ENCODE data around the gene RNLS. TPM values are rescaled to one million over a fixed set of nuclear protein-coding genes. Genes with fewer than 3 reads are reported as not detected.

The RNLS gene
- total RNA-seq, 2 donors from 2014 or later = 21.7 to 31.8 TPM

- intact Hi-C loops (cut with DNase I) = no loop called here
- WGBS = 78% methylated on average over 1 of the region's 1 CpG
- H3K4me3 ChIP-seq = no peak overlapping the region
- no peaks in the 10 kb centered on the region for H3K36me3 ChIP-seq
- H3K27me3 ChIP-seq (replicated peaks; ENCODE audit: insufficient read depth) = no peaks in the 10 kb centered on the region
- H3K4me1 ChIP-seq (replicated peaks) = no peaks in the 10 kb centered on the region
- H3K27ac ChIP-seq = no peak overlapping the region
- TF ChIP-seq CTCF (IDR thresholded peaks at IDR 0.05) = no peak
- no peak for TF ChIP-seq POLR2AphosphoS5 (IDR thresholded peaks at IDR 0.05)
- no peak for TF ChIP-seq POLR2A (IDR thresholded peaks at IDR 0.05)
- DNase-seq (ENCODE audit: low spot score) = no peak
- H3K9me3 ChIP-seq = no peaks in the 10 kb centered on the region
These were observed 67.9 kb downstream of the RNLS start for GRCh38 chr10:88515235-88515634.

- H3K4me1 ChIP-seq (replicated peaks) = no peaks in the 10 kb centered on the region
- no peaks in the 10 kb centered on the region for H3K9me3 ChIP-seq
- no peak for DNase-seq (ENCODE audit: low spot score)
- no peak overlapping the region for H3K4me3 ChIP-seq
- TF ChIP-seq POLR2AphosphoS5 (IDR thresholded peaks at IDR 0.05) = no peak
- TF ChIP-seq POLR2A (IDR thresholded peaks at IDR 0.05) = no peak
- TF ChIP-seq CTCF (IDR thresholded peaks at IDR 0.05) = no peak
- H3K27me3 ChIP-seq (replicated peaks; ENCODE audit: insufficient read depth) = no peaks in the 10 kb centered on the region
- no peaks in the 10 kb centered on the region for H3K36me3 ChIP-seq
- intact Hi-C loops (cut with DNase I) = no loop called here
- WGBS = 64% methylated on average over 2 of the region's 2 CpGs
- no peak overlapping the region for H3K27ac ChIP-seq
These were observed 70.5 kb downstream of the RNLS start for GRCh38 chr10:88512599-88512998.

- 66% methylated on average over 3 of the region's 3 CpGs for WGBS
- no peak overlapping the region for H3K27ac ChIP-seq
- no peak for TF ChIP-seq POLR2AphosphoS5 (IDR thresholded peaks at IDR 0.05)
- no peak for TF ChIP-seq CTCF (IDR thresholded peaks at IDR 0.05)
- TF ChIP-seq POLR2A (IDR thresholded peaks at IDR 0.05) = no peak
- no peak overlapping the region for H3K4me3 ChIP-seq
- no peaks in the 10 kb centered on the region for H3K36me3 ChIP-seq
- no peaks in the 10 kb centered on the region for H3K27me3 ChIP-seq (replicated peaks; ENCODE audit: insufficient read depth)
- no peaks in the 10 kb centered on the region for H3K4me1 ChIP-seq (replicated peaks)
- intact Hi-C loops (cut with DNase I) = no loop called here
- H3K9me3 ChIP-seq = no peaks in the 10 kb centered on the region
- no peak for DNase-seq (ENCODE audit: low spot score)
These were observed 74.3 kb downstream of the RNLS start for GRCh38 chr10:88508796-88509195.

GRCh38 chr10:88507826-88508453, 75.2 kb downstream of the RNLS start:
- no peak overlapping the region for H3K27ac ChIP-seq
- WGBS = 79% methylated on average over 3 of the region's 3 CpGs
- H3K4me3 ChIP-seq = no peak overlapping the region
- H3K4me1 ChIP-seq (replicated peaks) = no peaks in the 10 kb centered on the region
- H3K9me3 ChIP-seq = no peaks in the 10 kb centered on the region
- TF ChIP-seq POLR2A (IDR thresholded peaks at IDR 0.05) (no peak), CTCF (IDR thresholded peaks at IDR 0.05) (no peak), POLR2AphosphoS5 (IDR thresholded peaks at IDR 0.05) (no peak)
- H3K27me3 ChIP-seq (replicated peaks; ENCODE audit: insufficient read depth) = no peaks in the 10 kb centered on the region
- intact Hi-C loops (cut with DNase I) = no loop called here
- no peak for DNase-seq (ENCODE audit: low spot score)
- no peaks in the 10 kb centered on the region for H3K36me3 ChIP-seq

- TF ChIP-seq CTCF (IDR thresholded peaks at IDR 0.05) = no peak
- TF ChIP-seq POLR2A (IDR thresholded peaks at IDR 0.05) = no peak
- TF ChIP-seq POLR2AphosphoS5 (IDR thresholded peaks at IDR 0.05) = no peak
- H3K9me3 ChIP-seq = no peaks in the 10 kb centered on the region
- H3K27ac ChIP-seq = no peak overlapping the region
- no peaks in the 10 kb centered on the region for H3K27me3 ChIP-seq (replicated peaks; ENCODE audit: insufficient read depth)
- DNase-seq (ENCODE audit: low spot score) = no peak
- intact Hi-C loops (cut with DNase I) = no loop called here
- no peaks in the 10 kb centered on the region for H3K4me1 ChIP-seq (replicated peaks)
- H3K4me3 ChIP-seq = no peak overlapping the region
- no peaks in the 10 kb centered on the region for H3K36me3 ChIP-seq
- WGBS = 19% methylated on average over 1 of the region's 1 CpG
These were observed 75.7 kb downstream of the RNLS start for GRCh38 chr10:88507404-88507803.
